Activated T-cell treated with anti-CD3 and anti-CD28 coated beads, Interleukin-2, amount 50 U/mL, for 48 hours (primary cell): Measurements from ENCODE around the gene SUFU.
A peak's percentile ranks its signal among the peaks of the same experiment; 100 is the strongest.
"Not testable (repeated sequence)": the region's sequence is repeated elsewhere in the genome, so short reads cannot be mapped to it uniquely, and the experiment has no call there.

Source experiments
- DNase-seq, 2 experiments: peaks; one replicate each; pipeline ENCODE4 v3.0.0-alpha.2; 2020

The SUFU gene

GRCh38 chr10:102654566-102654965, 150.8 kb downstream of the SUFU start:
- DNase-seq, result no peak

DNA sequence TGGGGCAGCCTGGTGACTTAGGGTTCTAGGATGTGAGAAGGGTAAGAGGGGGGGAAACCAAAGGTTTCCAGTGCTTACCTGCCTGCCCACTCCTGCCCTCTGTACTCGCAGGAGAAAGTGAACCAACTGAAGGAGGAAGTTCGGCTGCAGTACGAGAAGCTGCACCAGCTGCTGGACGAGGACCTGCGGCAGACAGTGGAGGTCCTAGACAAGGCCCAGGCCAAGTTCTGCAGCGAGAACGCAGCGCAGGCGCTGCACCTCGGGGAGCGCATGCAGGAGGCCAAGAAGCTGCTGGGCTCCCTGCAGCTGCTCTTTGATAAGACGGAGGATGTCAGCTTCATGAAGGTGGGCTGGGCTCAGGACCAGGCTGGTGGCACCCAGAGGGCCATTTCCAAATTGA, 151.2 kb downstream of the SUFU start:
- no peak for DNase-seq

DNA sequence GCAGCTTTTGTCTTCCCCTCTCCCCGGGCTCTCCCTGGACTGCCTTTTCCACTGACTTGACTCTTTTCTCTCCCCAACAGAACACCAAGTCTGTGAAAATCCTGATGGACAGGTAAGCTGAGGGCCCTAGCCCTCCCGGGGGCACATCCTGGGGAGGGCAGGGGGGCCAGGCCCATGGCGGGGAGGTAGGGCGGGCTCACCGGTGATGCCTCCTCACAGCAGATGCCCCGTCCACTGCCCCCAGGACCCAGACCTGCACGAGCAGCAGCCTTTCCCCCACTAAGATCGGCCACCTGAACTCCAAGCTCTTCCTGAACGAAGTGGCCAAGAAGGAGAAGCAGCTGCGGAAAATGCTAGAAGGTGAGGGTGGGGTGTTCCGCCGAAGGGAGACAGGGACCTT, 152.3 kb downstream of the SUFU start:
- DNase-seq, result no peak

- no peak for DNase-seq
Measured at GRCh38 chr10:102656791-102657371, 153.1 kb downstream of the SUFU start.

- DNase-seq, result no peak
Measured at GRCh38 chr10:102657451-102657850, 153.7 kb downstream of the SUFU start.

- DNase-seq, result no peak
Measured at GRCh38 chr10:102657984-102658724, 154.4 kb downstream of the SUFU start.

DNA sequence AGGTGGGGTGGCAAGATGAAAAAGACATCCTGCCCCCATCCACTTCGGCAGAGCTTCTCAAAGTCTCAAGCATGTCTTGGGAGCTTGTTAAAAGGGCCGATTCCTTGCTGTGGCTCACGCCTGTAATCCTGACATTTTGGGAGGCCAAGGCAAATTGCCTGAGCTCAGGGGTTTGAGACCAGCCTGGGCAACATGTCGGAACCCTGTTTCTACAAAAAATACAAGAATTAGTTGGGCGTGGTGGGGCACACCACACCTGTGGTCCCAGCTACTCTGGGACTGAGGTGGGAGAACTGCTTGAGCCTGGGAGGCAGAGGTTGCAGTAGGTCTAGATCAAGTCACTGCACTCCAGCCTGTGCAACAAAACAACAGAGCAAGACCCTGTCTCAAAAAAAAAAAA, 155.0 kb downstream of the SUFU start:
- no peak for DNase-seq

DNA sequence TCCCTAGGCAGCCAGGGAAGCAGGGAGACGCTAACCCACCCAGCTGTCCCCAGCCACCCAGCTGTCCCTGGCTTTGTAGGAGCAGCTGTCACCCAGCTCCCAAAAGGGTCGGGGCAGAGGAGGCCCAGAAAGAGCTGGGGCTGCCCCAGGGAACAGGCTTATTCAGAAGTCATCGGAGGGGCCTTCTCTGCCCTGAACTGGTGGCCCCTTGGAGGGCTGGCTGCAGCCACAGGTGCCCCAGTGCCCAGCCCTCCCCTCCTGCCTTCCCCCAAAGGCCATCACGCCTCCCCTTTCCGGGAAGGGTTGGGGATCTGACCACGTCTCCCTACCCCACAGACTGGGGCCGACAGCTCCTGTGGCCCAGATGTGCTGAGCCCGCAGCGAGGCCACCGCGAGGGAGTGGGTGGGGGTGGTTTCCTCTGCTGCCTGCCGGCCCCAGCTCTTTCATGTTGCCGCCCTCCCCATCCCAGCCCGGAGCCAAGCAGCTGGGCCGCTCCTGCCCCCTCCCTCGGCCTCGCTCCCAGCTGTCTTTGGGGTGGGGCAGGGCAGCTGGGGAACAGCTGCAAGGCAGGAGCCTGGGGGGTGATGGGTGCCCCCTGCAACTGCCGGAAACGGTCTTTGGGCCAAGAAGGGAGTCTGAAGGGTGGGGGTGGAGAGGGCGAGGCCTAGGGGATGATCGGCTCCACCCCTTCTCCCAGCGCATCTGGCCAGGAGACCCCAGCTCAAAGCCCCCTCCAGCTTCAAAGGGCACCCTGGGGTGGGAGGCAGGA, 157.3 kb downstream of the SUFU start:
- peak; percentile 85 to 89 for DNase-seq

DNA sequence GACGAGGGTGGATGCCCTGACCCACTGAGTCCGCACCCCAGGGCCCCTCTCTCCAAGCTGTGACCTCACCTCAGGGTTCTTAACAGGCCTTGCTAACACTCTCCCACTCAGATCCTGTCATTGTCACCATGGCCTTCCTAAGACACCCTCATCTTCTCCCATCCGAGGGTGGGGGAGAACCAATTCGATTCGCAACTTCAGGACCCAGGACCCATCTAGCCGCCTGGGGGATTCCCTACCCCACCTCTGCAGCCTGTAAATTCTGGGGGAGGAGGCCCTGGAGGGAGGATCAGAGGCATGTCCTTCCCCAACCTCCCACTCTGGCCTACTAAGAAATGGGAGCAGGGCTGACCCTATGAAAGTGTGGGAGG, 157.9 kb downstream of the SUFU start:
- DNase-seq, result no peak

GRCh38 chr10:102665904-102666509, 162.2 kb downstream of the SUFU start:
- DNase-seq, result no peak

DNA sequence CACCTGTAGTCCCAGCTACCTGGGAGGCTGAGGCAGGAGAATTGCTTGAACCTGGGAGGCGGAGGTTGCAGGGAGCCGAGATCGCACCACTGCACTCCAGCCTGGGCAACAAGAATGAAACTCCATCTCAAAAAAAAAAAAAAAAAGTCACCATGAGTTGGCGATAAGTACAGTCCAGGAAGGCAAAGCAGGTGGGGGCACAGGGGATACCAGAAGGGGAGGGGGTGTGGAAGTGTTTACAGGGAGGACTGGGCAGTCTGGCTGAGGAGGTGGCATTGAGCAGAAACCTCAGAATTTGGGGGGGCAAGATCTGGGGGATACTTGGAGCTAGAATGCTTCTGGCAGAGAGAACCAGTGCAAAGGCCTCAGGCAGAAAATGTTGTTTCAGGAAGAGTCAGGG, 163.6 kb downstream of the SUFU start:
- DNase-seq, result not testable (repeated sequence)

GRCh38 chr10:102668326-102669107, 164.7 kb downstream of the SUFU start:
- no peak for DNase-seq

DNA sequence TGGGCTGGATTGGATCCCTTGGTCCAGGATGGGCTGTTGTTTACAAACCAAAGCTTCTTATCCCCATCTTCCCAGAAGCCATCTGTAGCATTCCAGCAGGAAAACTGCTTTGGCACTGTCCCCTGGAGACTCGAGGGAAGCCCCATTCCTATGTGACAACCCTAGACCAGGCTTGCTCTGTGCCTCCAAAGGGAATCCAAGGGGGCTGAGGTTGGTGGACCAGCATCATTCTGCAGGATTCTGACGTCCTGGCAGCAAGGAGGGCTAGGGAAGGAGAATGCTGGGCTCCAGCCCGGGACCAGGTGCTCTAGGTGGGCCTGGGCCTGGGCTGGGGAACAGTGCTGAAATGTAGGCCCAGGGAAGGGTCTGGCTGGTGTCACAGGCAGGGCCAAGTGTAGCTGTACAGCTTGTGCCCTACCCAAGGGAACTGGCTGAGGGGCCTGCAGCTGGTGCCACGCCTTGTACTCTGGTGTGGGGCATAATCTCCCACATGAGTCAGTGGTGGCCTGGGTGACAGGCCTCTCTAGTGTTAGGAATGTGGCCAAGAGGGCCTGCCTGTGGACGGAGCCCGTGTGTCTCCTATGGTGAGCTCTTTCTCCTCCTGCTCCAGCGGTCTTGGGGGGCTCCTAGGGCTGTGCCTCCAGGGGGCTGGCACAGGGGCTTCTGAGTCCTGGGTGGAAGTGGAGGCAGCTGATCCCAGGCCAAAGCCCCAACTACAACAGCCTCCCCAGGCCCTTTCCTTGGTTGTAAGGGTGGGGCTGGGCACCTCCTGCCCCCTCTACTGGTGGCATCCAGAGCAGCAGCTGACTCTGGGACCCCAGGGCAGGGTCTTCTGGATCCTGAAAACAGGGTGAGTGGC, 165.7 kb downstream of the SUFU start:
- peak; percentile 53 to 56 for DNase-seq

DNA sequence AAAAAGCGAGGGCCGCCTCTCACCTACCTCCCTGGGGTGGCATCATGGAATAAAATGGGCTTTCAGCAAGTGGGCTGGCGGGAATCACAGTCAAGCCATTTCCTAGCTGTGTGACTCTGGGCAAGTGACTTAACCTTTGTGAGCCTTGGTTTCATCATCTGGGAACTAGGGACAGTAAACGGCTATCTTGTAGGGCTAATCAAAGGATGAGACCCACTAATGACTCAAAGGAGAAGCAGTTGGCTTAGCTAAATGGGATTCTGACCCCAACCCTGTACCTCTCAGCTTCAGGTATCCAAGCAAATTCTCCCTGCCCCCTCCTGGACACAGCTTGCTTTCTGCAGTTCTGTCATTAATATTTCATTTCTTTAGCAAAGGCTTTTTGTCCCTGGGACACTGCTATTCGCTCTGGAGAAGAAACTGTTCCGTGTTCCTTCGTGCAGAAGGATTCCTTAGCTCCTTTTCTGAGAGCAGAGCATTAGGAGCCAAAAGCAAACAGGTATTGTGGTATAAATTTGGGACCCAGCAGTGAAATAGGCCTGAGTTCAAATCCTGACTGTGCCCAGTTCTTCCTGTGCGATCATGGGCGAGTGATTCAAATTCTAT, 166.4 kb downstream of the SUFU start:
- no peak for DNase-seq

- DNase-seq, result no peak
Measured at GRCh38 chr10:102670871-102671434, 167.2 kb downstream of the SUFU start.

DNA sequence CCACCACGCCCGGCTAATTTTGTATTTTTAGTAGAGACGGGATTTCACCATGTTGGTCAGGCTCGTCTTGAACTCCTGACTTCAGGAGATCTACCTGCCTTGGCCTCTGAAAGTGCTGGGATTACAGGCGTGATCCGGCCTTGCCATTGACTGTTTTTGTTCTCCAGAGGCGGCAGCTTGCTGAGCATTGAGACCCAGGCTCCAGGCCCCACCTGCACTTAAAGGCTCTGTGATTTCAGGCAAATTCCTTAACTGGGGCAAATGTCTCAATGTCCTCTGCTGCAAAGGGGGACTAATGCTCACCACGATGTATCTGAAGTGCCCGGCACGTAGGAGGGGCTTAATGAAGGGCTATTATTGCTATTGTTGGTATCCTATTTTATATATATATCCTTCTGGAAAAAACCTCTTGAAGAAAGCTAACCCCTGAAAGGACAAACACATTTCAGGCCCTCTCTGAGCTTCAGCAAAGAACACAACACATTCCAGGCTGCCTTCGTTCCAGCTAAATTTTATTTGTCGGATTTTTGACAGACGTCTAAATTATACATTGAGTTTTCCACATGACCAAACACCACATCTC, 169.6 kb downstream of the SUFU start:
- no peak for DNase-seq

- DNase-seq, result peak; percentile 63 to 73
Measured at GRCh38 chr10:102673819-102674511, 170.2 kb downstream of the SUFU start.

- no peak for DNase-seq
Measured at GRCh38 chr10:102674566-102674965, 170.8 kb downstream of the SUFU start.

DNA sequence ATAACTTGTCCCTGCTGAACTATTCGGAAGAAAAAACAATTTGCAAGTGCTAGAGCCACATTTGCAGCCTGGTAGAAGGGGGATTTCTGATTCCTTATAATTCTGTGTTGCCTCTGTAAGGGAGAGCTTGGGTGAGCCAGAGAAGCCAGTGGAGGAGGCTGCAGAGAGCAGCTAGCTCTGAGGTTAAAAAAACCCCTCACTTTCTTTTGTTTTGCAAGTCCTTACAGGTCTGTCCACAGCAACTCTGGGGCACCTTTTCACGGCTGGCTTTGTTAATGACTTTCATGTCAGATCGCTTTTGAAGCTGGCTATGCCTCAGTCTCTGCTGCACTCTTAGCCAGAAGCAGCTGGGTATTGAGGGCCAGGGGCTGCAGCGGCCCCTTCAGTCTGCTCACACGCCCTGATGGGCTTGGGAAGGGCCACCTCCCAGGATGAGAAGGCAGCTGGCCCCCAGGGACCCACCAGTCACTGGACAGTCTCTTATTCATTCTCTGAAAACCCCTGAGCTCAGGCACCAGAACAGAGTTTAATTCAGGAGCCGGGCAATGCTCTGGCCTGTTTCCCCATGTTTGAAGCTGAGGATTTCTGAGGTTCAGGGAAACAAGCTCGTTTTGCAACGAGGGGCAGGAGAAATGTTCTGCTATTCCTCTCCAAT, 171.4 kb downstream of the SUFU start:
- no peak for DNase-seq
